Measurements from ENCODE around the gene CLSTN1. TPM values are rescaled to one million over a fixed set of nuclear protein-coding genes. Genes with fewer than 3 reads are reported as not detected.

The CLSTN1 gene
- total and polyA plus RNA-seq, 12 donors, result 37.1 to 79.8 (median 63.8) TPM

- Histone ChIP-seq H3K4me3 (no peak overlapping the region), H3K36me3 (peaks cover 0 to 2% (median 0%) of the 10 kb centered on the region in 9 donors), H3K27ac (no peak overlapping the region), H3K27me3 (no peaks in the 10 kb centered on the region), H3K4me1 (peaks cover 0 to 21% (median 0%) of the 10 kb centered on the region in 9 donors), H3K9me3 (no peaks in the 10 kb centered on the region)
- TF ChIP-seq, protein P1, sequence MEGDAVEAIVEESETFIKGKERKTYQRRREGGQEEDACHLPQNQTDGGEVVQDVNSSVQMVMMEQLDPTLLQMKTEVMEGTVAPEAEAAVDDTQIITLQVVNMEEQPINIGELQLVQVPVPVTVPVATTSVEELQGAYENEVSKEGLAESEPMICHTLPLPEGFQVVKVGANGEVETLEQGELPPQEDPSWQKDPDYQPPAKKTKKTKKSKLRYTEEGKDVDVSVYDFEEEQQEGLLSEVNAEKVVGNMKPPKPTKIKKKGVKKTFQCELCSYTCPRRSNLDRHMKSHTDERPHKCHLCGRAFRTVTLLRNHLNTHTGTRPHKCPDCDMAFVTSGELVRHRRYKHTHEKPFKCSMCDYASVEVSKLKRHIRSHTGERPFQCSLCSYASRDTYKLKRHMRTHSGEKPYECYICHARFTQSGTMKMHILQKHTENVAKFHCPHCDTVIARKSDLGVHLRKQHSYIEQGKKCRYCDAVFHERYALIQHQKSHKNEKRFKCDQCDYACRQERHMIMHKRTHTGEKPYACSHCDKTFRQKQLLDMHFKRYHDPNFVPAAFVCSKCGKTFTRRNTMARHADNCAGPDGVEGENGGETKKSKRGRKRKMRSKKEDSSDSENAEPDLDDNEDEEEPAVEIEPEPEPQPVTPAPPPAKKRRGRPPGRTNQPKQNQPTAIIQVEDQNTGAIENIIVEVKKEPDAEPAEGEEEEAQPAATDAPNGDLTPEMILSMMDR (IDR thresholded peaks at IDR 0.05), result no peak
- WGBS, 2 donors, result 93 to 95% methylated on average over 6 of the region's 6 CpGs
- DNase-seq (no peak), ATAC-seq (no peak)
- intact Hi-C loops (cut with DNase I), result loop anchor here in 1 of 10 donors (10.0 kb wide), 1 partner anchor 56 kb away; no protein-coding TSS in a partner anchor
Measured at GRCh38 chr1:9680828-9681227, 142.9 kb downstream of the CLSTN1 start.

- Histone ChIP-seq H3K27ac (no peak overlapping the region), H3K9me3 (no peaks in the 10 kb centered on the region), H3K27me3 (no peaks in the 10 kb centered on the region), H3K36me3 (peaks cover 0 to 2% (median 0%) of the 10 kb centered on the region in 9 donors), H3K4me3 (no peak overlapping the region), H3K4me1 (peaks cover 0 to 14% (median 0%) of the 10 kb centered on the region in 9 donors)
- TF ChIP-seq, protein P1 (IDR thresholded peaks at IDR 0.05), result no peak
- no peak for ATAC-seq
- DNase-seq, result no peak
- WGBS, 2 donors, result 93 to 97% methylated on average over 2 of the region's 2 CpGs
- intact Hi-C loops (cut with DNase I), result loop anchor here in 1 of 10 donors (10.0 kb wide), 1 partner anchor 55 kb away; no protein-coding TSS in a partner anchor
Measured at GRCh38 chr1:9680091-9680490, 143.7 kb downstream of the CLSTN1 start.

Other genes with a start within 250 kb of the CLSTN1 start
- 10 to 100 TPM; 13.3 to 26.0 (median 18.3) TPM for gene TMEM201, start 235.1 kb downstream of the CLSTN1 start, total RNA-seq
- gene TMEM201, start 235.1 kb downstream of the CLSTN1 start, polyA plus RNA-seq, result 10 to 100 TPM; 10.7 to 13.7 TPM
- gene PIK3CD, start 172.2 kb downstream of the CLSTN1 start, total RNA-seq, result 10 to 100 TPM in 1 of 10 donors, 1 to 10 TPM in 9; 1.9 to 12.1 (median 3.0) TPM
- gene PIK3CD, start 172.2 kb downstream of the CLSTN1 start, polyA plus RNA-seq, result 1 to 10 TPM; 1.0 to 2.7 TPM
- 10 to 100 TPM; 26.5 to 69.4 (median 37.3) TPM for gene CTNNBIP1, start 86.3 kb upstream of the CLSTN1 start, total RNA-seq
- 10 to 100 TPM; 26.6 to 43.5 TPM for gene CTNNBIP1, start 86.3 kb upstream of the CLSTN1 start, polyA plus RNA-seq
- gene LZIC, start 119.4 kb upstream of the CLSTN1 start, total RNA-seq, result 10 to 100 TPM; 27.7 to 38.0 (median 34.2) TPM
- 10 to 100 TPM; 13.4 to 20.6 TPM for gene LZIC, start 119.4 kb upstream of the CLSTN1 start, polyA plus RNA-seq
- 10 to 100 TPM; 14.2 to 23.7 (median 20.3) TPM for gene NMNAT1, start 119.5 kb upstream of the CLSTN1 start, total RNA-seq
- 10 to 100 TPM in 1 of 2 donors, 1 to 10 TPM in 1; 9.6 to 14.3 TPM for gene NMNAT1, start 119.5 kb upstream of the CLSTN1 start, polyA plus RNA-seq
- gene RBP7, start 173.3 kb upstream of the CLSTN1 start, total RNA-seq, result 10 to 100 TPM; 15.5 to 46.4 (median 24.4) TPM
- gene RBP7, start 173.3 kb upstream of the CLSTN1 start, polyA plus RNA-seq, result 100 to 1,000 TPM in 1 of 2 donors, 10 to 100 TPM in 1; 54.7 to 106 TPM
- gene UBE4B, start 209.0 kb upstream of the CLSTN1 start, total RNA-seq, result 10 to 100 TPM; 59.0 to 87.3 (median 69.2) TPM
- 10 to 100 TPM; 18.3 to 23.4 TPM for gene UBE4B, start 209.0 kb upstream of the CLSTN1 start, polyA plus RNA-seq

Data from heart right ventricle (tissue), 16 donors.